Bronchial epithelial cell (primary cell): ENCODE measurements around the gene MYO15A. TPM values are rescaled to one million over a fixed set of nuclear protein-coding genes. Genes with fewer than 3 reads are reported as not detected.

Experiments used
- DNase-seq: peaks from one replicate; pipeline ENCODE4 v3.0.0-alpha.2; 2010; ENCODE audit warnings: low read depth
- FAIRE-seq: peaks from 2 replicates; lab custom pipeline; 2011; peaks lifted over from hg19 to GRCh38; lab: Jason Lieb, UNC
- H3K27me3 ChIP-seq: 2 replicates; pipeline ENCODE4 v1.5.1; 2011; ENCODE audit warnings: low read length; ENCODE audit not compliant: control insufficient read depth, insufficient read depth
- H3K36me3 ChIP-seq: 2 replicates; pipeline ENCODE4 v1.5.1; 2011; ENCODE audit warnings: low read length; ENCODE audit not compliant: control insufficient read depth, insufficient read depth
- H3K4me3 ChIP-seq: 2 replicates; pipeline ENCODE4 v1.5.1; 2011; ENCODE audit warnings: mild to moderate bottlenecking, low read depth, low read length, control low read depth
- total RNA-seq: library from RNA; depleted of rRNA; stranded (reverse); fragments of >200 nt; gene quantifications from 2 replicates; pipeline ENCODE4 v1.2.1, GENCODE V29; 2014
- TF ChIP-seq, protein P1 (sequence below): IDR thresholded peaks from 2 replicates; pipeline ENCODE4 v1.5.1; 2011; ENCODE audit warnings: mild to moderate bottlenecking, moderate library complexity, low read length, control low read depth, inconsistent platforms; ENCODE audit not compliant: insufficient read depth, severe bottlenecking

MYO15A gene
- total RNA-seq, 1 donor from 2014 or later, result 1.6 TPM

DNA sequence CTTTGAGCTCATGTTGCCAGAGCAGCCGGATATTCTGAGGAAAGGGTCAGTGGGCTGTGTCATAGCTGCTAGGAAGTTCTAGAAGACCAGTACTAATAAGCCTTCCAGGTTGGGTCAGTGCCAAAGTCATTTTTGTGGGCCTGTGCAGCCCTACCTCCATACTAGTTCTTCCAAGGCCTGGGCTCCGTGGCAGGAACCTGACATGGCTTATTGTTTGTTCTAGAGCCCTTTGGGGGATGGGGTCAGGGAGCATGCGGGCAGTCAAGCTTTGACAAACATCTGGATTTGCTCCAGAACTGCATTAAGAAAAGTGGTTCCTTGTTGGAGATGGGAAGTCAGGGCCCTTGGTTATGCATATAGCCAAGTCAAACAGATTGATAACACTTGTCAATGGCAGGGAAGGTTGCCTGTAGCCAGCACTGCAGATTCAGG, 82.7 kb downstream of the MYO15A start:
- DNase-seq (no peak), FAIRE-seq (no peak)
- TF ChIP-seq, protein P1, sequence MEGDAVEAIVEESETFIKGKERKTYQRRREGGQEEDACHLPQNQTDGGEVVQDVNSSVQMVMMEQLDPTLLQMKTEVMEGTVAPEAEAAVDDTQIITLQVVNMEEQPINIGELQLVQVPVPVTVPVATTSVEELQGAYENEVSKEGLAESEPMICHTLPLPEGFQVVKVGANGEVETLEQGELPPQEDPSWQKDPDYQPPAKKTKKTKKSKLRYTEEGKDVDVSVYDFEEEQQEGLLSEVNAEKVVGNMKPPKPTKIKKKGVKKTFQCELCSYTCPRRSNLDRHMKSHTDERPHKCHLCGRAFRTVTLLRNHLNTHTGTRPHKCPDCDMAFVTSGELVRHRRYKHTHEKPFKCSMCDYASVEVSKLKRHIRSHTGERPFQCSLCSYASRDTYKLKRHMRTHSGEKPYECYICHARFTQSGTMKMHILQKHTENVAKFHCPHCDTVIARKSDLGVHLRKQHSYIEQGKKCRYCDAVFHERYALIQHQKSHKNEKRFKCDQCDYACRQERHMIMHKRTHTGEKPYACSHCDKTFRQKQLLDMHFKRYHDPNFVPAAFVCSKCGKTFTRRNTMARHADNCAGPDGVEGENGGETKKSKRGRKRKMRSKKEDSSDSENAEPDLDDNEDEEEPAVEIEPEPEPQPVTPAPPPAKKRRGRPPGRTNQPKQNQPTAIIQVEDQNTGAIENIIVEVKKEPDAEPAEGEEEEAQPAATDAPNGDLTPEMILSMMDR, result no peak
- H3K36me3 ChIP-seq, result peaks cover 10% of the 10 kb centered on the region
- H3K4me3 ChIP-seq, result no peak overlapping the region
- H3K27me3 ChIP-seq, result no peaks in the 10 kb centered on the region

DNA sequence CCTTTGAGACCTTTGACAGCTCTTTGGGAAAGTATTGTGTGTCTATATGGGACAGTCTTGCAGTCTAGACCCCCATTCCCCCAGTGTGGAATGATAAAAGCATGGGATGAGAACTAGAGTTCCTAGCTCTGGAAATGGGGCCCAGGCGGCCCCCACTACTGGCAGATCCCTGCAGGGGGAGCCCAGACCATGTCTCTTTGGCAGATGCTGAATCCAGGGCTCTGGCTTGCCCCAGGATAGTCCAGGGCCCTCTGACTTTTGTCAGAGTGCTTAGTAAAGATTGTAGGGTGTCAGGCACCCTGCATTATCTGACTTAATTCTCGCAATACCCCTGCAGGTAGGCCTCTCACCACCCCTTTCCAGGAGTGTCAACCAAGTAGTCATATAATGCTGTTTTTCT, 83.4 kb downstream of the MYO15A start:
- no peak for FAIRE-seq
- TF ChIP-seq, protein P1, result peak; percentile 26
- DNase-seq, result no peak
- no peaks in the 10 kb centered on the region for H3K27me3 ChIP-seq
- H3K36me3 ChIP-seq, result peaks cover 11% of the 10 kb centered on the region
- no peak overlapping the region for H3K4me3 ChIP-seq

GRCh38 chr17:18194394-18194793, 85.8 kb downstream of the MYO15A start:
- Histone ChIP-seq H3K27me3 (no peaks in the 10 kb centered on the region), H3K36me3 (peaks cover 11% of the 10 kb centered on the region), H3K4me3 (no peak overlapping the region)
- FAIRE-seq, result no peak
- DNase-seq, result no peak
- TF ChIP-seq, protein P1, result no peak

GRCh38 chr17:18194804-18195203, 86.2 kb downstream of the MYO15A start:
- FAIRE-seq (no peak), DNase-seq (peak; percentile 41)
- peaks cover 13% of the 10 kb centered on the region for H3K36me3 ChIP-seq
- TF ChIP-seq, protein P1, result no peak
- no peaks in the 10 kb centered on the region for H3K27me3 ChIP-seq
- no peak overlapping the region for H3K4me3 ChIP-seq

DNA sequence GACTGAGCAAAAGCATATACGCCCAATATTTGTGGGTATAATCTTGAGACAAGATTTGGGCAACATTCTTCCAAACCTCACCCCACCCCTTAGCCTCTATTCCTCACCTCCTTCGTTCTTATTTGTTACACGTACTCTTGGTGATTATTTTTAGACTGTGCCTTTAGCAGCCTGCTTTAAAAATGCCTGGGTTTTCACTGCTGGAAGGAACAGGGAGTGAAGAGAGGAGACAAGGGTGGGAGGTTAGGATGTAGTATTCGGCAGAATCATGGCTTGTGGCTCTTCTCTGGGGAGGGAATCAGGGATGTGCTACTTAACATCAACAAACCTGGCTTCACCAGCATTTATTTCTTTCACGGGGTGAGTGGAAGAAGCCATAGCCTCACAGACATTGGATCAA, 86.7 kb downstream of the MYO15A start:
- no peak for DNase-seq
- H3K27me3 ChIP-seq, result no peaks in the 10 kb centered on the region
- FAIRE-seq, result no peak
- TF ChIP-seq, protein P1, result no peak
- H3K36me3 ChIP-seq, result peaks cover 12% of the 10 kb centered on the region
- no peak overlapping the region for H3K4me3 ChIP-seq

- no peaks in the 10 kb centered on the region for H3K27me3 ChIP-seq
- TF ChIP-seq, protein P1, result no peak
- H3K4me3 ChIP-seq, result no peak overlapping the region
- FAIRE-seq, result peak; percentile 73
- no peak for DNase-seq
- H3K36me3 ChIP-seq, result peaks cover 19% of the 10 kb centered on the region
Observed at GRCh38 chr17:18197535-18198194, 89.1 kb downstream of the MYO15A start.
